Prostate gland (tissue), 2 donors: ENCODE measurements around the gene FAM177A1. TPM values are rescaled to one million over a fixed set of nuclear protein-coding genes. Genes with fewer than 3 reads are reported as not detected.
"Not testable (repeated sequence)": the region's sequence is repeated elsewhere in the genome, so short reads cannot be mapped to it uniquely, and the experiment has no call there.

Source experiments
- DNase-seq: peaks from one replicate; pipeline ENCODE4 v3.0.0-alpha.2; 2019; ENCODE audit warnings: low spot score
- H3K27ac ChIP-seq, 2 donors: fragments of 200-600 bp; sonication (generic); 2 replicates each; pipeline ENCODE4 v1.5.1; 2017 to 2019
- H3K27me3 ChIP-seq: fragments of 200-600 bp; sonication (generic); replicated peaks from 2 replicates; pipeline ENCODE4 v1.5.1; 2019; ENCODE audit not compliant: insufficient read depth
- H3K36me3 ChIP-seq, 2 donors: fragments of 200-600 bp; sonication (generic); 1 replicate in 1 of 2; 2 replicates in 1 of 2; pipeline versions ENCODE4 v1.5.1 to v1.8.1; 2017 to 2019
- H3K4me1 ChIP-seq: fragments of 200-600 bp; sonication (generic); replicated peaks from 2 replicates; pipeline ENCODE4 v1.5.1; 2019
- H3K4me3 ChIP-seq, 2 donors: fragments of 200-600 bp; sonication (generic); 2 replicates each; pipeline ENCODE4 v1.5.1; 2017 to 2019
- H3K9me3 ChIP-seq: fragments of 200-600 bp; sonication (generic); 2 replicates; pipeline ENCODE4 v1.5.1; 2017
- POLR2A ChIP-seq: fragments of 450-650 bp; IDR thresholded peaks from one replicate; pipeline ENCODE4 v1.6.1; 2016; ENCODE audit warnings: antibody characterized with exemption, mild to moderate bottlenecking
- POLR2AphosphoS5 ChIP-seq: sonication (generic); formaldehyde crosslinking; IDR thresholded peaks from one replicate; pipeline ENCODE4 v1.6.1; 2017; ENCODE audit warnings: antibody characterized with exemption
- WGBS: methylation state at CpG from one replicate; pipeline ENCODE4 v1.1.5; 2018; 5-methylcytosine and 5-hydroxymethylcytosine counted together
- intact Hi-C: fragments of 100-400 bp; cut with DNase I; formaldehyde crosslinking; loops from one replicate; pipeline ENCODE4 v1.14.2; 2022
- total RNA-seq, 2 donors: library from RNA; depleted of rRNA; stranded (reverse); fragments of >200 nt; gene quantifications; one replicate each; pipeline ENCODE4 v1.1.0, GENCODE V29; 2016
- TF ChIP-seq, protein P1 (sequence below), 4 experiments: fragments of 200-600 bp in 2 of 4; fragments of 450-650 bp in 2 of 4; sonication (generic) in 2 of 4; IDR thresholded peaks; 1 replicate in 3 of 4; 2 replicates in 1 of 4; pipeline ENCODE4 v1.5.1; 2016 to 2019; ENCODE audit warnings: antibody characterized with exemption in 4 of 4, mild to moderate bottlenecking in 2 of 4, moderate library complexity in 2 of 4

The FAM177A1 gene
- total RNA-seq, 2 donors from 2014 or later = 58.1 to 89.8 TPM

GRCh38 chr14:35034440-35034833, 11.6 kb upstream of the FAM177A1 start:
- Histone ChIP-seq H3K9me3 (no peaks in the 10 kb centered on the region), H3K4me3 (no peak overlapping the region), H3K27ac (no peak overlapping the region), H3K27me3 (no peaks in the 10 kb centered on the region), H3K36me3 (no peaks in the 10 kb centered on the region), H3K4me1 (no peaks in the 10 kb centered on the region)
- TF ChIP-seq POLR2A (no peak), POLR2AphosphoS5 (no peak)
- DNase-seq = no peak
- 88% methylated on average over 5 of the region's 5 CpGs for WGBS
- intact Hi-C loops = no loop called here

- intact Hi-C loops, H3K27me3 ChIP-seq, H3K27ac ChIP-seq, H3K9me3 ChIP-seq, H3K4me1 ChIP-seq, H3K36me3 ChIP-seq, H3K4me3 ChIP-seq, DNase-seq: not testable (repeated sequence)
- WGBS = 92% methylated on average over 5 of the region's 5 CpGs
Measured at GRCh38 chr14:35034944-35035554, 11.0 kb upstream of the FAM177A1 start.

- H3K4me1 ChIP-seq, DNase-seq, H3K36me3 ChIP-seq, H3K27ac ChIP-seq, H3K4me3 ChIP-seq, H3K27me3 ChIP-seq, intact Hi-C loops, H3K9me3 ChIP-seq: not testable (repeated sequence)
- WGBS = 97% methylated on average over 14 of the region's 17 CpGs
Measured at GRCh38 chr14:35038312-35038711, 7.8 kb upstream of the FAM177A1 start.

- Histone ChIP-seq H3K4me1 (no peaks in the 10 kb centered on the region), H3K4me3 (no peak overlapping the region), H3K9me3 (no peaks in the 10 kb centered on the region), H3K27me3 (no peaks in the 10 kb centered on the region), H3K36me3 (no peaks in the 10 kb centered on the region), H3K27ac (no peak overlapping the region)
- DNase-seq = no peak
- WGBS = 82% methylated on average over 3 of the region's 3 CpGs
- TF ChIP-seq POLR2A (no peak), POLR2AphosphoS5 (no peak)
- TF ChIP-seq, protein P1, sequence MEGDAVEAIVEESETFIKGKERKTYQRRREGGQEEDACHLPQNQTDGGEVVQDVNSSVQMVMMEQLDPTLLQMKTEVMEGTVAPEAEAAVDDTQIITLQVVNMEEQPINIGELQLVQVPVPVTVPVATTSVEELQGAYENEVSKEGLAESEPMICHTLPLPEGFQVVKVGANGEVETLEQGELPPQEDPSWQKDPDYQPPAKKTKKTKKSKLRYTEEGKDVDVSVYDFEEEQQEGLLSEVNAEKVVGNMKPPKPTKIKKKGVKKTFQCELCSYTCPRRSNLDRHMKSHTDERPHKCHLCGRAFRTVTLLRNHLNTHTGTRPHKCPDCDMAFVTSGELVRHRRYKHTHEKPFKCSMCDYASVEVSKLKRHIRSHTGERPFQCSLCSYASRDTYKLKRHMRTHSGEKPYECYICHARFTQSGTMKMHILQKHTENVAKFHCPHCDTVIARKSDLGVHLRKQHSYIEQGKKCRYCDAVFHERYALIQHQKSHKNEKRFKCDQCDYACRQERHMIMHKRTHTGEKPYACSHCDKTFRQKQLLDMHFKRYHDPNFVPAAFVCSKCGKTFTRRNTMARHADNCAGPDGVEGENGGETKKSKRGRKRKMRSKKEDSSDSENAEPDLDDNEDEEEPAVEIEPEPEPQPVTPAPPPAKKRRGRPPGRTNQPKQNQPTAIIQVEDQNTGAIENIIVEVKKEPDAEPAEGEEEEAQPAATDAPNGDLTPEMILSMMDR (IDR thresholded peaks at IDR 0.05) = no peak
- intact Hi-C loops = no loop called here
Measured at GRCh38 chr14:35042632-35043031, 3.4 kb upstream of the FAM177A1 start.

GRCh38 chr14:35043046-35043445, 3.0 kb upstream of the FAM177A1 start:
- WGBS = 98% methylated on average over 2 of the region's 2 CpGs
- H3K4me3 ChIP-seq = no peak overlapping the region
- intact Hi-C loops = no loop called here
- H3K4me1 ChIP-seq = no peaks in the 10 kb centered on the region
- H3K9me3 ChIP-seq = no peaks in the 10 kb centered on the region
- DNase-seq = no peak
- H3K36me3 ChIP-seq = no peaks in the 10 kb centered on the region
- H3K27me3 ChIP-seq = no peaks in the 10 kb centered on the region
- TF ChIP-seq POLR2A = no peak
- TF ChIP-seq, protein P1 (IDR thresholded peaks at IDR 0.05) = no peak
- no peak for TF ChIP-seq POLR2AphosphoS5
- H3K27ac ChIP-seq = no peak overlapping the region

GRCh38 chr14:35044939-35045797, 904 bp upstream of the FAM177A1 start:
- Histone ChIP-seq H3K4me3 (peak overlapping the region; percentile 74 to 92), H3K9me3 (no peaks in the 10 kb centered on the region), H3K27ac (peak overlapping the region; percentile 98 to 100), H3K36me3 (no peaks in the 10 kb centered on the region), H3K4me1 (no peaks in the 10 kb centered on the region), H3K27me3 (no peaks in the 10 kb centered on the region)
- intact Hi-C loops = loop anchor here (5.0 kb wide), 3 partner anchors 63 to 583 kb away; partner anchors contain the start of genes PPP2R3C, PRORP, SPTSSA and SRP54
- 19% methylated on average over 8 of the region's 8 CpGs for WGBS
- DNase-seq = no peak
- TF ChIP-seq POLR2A (no peak), POLR2AphosphoS5 (no peak)
- TF ChIP-seq, protein P1 (IDR thresholded peaks at IDR 0.05) = no peak
